ENCODE data around the gene MLXIP.
"Not testable (repeated sequence)": the region's sequence is repeated elsewhere in the genome, so short reads cannot be mapped to it uniquely, and the experiment has no call there.

The MLXIP gene, protein sequence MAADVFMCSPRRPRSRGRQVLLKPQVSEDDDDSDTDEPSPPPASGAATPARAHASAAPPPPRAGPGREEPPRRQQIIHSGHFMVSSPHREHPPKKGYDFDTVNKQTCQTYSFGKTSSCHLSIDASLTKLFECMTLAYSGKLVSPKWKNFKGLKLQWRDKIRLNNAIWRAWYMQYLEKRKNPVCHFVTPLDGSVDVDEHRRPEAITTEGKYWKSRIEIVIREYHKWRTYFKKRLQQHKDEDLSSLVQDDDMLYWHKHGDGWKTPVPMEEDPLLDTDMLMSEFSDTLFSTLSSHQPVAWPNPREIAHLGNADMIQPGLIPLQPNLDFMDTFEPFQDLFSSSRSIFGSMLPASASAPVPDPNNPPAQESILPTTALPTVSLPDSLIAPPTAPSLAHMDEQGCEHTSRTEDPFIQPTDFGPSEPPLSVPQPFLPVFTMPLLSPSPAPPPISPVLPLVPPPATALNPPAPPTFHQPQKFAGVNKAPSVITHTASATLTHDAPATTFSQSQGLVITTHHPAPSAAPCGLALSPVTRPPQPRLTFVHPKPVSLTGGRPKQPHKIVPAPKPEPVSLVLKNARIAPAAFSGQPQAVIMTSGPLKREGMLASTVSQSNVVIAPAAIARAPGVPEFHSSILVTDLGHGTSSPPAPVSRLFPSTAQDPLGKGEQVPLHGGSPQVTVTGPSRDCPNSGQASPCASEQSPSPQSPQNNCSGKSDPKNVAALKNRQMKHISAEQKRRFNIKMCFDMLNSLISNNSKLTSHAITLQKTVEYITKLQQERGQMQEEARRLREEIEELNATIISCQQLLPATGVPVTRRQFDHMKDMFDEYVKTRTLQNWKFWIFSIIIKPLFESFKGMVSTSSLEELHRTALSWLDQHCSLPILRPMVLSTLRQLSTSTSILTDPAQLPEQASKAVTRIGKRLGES

DNA sequence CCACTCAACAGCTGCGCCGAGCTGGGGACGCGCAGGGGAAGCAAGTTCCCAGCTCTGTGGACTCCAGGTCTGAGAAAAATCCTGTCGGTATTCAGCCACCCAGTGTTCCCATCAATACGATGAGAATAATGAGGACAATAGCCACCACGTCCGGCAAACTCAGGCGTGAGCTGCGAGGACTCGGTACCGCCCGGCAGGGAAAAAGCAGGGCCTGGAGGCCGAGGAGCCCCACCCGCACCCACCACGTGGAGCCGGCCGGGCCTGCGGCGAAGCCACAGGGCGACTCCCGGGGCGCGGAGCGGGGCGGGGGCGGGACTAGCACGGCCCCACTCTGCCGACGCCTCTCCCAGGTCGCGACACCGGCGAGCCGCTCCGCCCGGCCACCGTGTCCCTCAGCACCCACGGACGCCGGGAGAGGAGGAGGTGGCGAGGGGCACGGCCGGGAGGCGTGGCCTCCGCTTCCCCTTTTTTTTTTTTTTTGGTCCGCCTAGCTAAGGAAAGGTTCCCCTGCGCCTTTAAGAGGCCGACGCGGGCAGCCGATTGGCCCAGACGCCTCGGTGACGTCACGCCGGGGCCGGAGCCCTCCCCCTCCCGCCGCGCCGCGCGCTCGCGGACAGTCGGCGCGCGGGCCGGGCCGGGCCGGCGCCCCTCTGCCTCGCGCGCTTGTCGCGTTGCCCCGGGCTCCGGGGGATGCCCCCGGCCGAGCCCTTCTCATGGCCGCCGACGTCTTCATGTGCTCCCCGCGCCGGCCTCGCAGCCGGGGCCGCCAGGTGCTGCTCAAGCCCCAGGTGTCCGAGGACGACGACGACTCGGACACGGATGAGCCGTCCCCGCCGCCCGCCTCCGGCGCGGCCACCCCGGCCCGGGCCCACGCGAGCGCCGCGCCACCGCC lies at the start of gene MLXIP:
Gene MLXIP, plus strand, starts transcription at position 616 of the 892 bp plus-strand sequence. Its CDS starts 98 bp downstream, at position 714.
- DNase-seq: peak; percentile 96

DNA sequence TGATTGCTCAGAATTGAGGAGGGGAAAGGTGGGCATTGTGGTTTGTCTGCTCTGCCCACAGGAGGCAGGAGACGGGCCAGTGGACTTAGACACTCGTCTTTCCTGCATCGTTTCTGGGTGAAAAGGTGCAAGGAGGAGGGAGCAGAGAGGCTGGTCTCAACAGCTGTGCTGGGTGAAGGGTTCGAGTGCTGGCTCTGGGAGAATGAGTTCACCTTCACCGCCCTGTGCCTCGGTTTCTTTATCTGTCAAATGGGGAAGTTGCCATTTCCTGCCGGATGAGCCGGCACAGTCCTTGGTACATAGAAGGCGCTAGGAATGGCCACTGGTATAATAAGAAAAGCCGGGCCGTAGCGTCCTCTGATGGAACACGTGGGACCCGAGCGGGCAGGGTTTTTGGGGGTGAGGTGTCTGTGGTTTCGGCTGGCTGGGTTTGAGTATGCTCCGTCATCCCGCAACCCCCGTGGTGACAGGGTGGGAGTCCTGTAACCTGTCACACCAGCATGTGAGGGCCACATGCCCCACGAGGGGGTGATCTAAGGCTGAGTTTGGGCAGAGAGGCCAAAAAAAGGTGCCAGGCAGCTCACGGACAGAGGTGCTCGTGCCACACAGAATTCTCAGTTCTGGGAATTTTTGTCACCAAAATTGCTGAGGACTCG lies 49.5 kb upstream of the MLXIP start:
- DNase-seq: no peak

DNA sequence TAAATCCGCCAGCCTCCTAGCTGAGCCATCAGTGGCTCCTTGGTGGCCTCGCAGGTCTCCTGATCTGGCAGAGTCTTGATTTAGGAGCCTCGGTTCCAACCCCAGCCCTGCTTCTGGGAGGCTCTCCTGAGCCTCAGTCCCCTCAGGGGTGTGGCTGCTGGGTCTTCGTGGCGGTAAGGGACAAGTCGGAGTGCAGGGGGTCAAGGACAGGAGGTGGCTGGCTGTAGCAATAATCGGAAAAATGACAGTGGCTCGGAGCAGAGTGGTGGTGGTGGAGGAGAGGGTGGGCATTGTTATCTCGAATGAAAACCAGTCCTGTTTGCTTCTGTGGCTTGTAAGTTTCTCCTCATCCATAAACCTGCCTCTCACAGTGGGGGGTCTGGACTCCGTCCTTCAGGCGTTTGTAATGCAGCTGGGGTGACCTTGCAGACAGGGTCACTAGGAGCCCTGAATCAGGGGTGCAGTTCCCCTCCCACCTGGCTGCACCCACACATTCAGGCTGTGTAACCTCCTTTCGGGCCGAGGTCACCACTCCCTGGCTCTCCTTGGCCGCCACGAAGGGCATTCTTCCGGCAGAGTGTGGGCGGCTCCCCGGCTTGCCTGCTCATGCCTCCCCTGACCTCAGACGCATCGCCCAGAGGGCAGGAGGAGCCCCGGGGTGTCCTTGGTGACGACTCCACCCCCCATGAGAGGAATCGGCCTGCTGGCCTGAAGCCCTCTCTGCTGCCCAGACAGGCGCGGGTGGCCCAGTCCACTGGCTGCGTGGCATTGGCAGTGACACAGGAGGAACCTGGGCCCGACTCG lies 48.7 kb upstream of the MLXIP start:
- DNase-seq: no peak

DNA sequence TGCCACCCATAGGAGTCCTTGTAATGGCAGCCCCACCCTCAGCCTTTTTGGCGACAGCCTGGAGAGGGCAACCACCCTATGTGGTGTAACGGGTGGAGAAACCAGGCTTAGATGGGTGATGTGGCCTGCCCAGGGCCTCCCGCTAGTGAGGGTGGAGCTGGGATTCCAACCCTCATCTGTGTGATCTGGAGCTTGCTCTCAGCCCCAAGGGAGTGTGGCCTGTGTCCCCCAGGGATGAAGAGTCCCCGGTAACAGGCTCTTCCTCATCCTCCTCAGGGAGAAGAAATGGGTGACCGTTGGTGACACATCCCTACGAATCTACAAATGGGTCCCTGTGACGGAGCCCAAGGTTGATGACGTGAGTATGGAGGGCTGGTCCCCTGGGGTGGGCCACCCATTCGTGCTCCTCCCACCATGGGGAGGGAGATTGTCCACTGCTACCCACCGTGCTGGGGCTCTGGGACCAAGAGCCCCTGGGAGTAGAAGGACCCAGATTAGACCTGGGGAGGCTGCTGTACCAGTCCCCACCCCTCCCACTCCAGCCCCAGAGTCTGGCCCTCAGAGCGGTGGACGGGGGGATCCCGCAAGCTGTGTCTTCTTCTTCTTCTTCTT lies 48.0 kb upstream of the MLXIP start:
- no peak for DNase-seq

DNA sequence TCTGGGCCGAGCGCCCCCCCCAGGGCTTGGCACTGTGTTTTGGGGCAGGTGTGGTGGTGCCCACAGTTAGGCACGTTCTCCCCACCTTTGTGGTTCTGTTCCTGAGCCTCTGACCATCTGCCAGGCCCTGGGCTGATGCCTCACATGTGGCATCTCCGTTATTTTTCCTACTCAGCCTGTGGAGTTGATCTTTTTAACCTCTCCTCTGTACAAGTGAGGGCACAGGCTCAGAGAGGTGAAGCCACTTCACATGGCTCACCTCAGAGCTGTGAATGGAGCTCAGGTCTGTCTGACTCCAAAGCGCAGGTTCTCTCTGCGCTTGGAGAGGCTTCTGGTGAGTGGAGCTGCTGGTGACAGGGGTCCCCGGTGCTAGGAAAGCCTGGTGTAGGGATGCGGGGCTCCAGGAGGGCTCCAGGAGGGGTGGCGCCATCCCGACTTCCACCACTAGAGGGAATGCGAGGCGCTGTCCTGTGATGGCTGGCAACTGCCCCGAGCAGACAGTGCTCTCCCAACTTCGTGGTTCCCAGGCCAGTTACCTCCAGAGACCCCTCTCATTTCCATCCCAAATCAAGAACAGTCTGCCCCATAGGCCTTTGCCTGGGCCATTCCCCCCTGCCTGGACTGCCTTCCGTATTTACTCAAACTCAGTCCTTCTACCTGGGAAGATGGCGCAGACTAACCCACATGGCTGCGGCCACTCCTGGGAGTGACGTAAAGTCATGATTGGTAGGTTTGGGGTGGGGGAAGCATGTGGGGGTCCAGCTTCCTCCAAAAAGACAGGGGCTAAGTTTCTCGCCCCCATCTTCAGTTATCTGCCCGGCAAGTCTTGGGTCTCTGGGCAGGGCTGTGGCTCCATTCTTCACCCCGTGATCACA lies 47.0 kb upstream of the MLXIP start:
- peak; percentile 82 for DNase-seq

DNA sequence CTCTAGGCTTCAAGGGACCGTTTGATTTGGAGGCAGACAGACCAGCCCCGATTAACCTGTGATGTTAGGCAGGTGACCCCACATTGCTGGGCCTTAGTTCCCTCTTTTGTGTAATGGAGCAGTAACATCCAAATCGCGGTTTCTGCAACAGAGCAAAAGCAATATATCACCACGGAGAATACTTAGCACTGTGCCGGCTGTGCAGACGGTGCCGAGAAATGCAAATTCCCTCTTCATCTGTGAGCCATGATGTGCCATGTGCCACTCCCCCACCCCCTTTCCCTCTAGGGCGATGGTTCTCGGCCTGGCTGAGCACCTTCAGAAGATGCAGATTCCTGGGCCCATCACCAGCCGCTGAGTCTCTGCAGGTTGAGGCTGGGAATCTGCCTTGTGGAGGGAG lies 46.0 kb upstream of the MLXIP start:
- DNase-seq: no peak

DNA sequence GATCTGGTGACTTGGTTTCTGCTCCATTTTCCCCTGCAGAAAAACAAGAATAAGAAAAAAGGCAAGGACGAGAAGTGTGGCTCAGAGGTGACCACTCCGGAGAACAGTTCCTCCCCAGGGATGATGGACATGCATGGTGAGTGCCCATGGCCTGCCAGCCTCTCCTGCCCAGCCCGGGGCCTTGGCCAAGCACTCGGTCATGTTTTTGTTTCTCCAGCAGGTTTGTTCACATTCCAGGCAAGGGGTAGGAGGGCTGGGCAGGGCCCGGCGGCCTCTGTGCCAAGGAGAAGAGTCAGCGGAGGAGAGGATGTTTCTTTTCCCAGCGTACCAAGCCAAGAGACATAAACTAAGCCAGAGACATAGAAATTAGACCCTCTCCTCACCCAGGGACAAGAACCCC lies 43.3 kb upstream of the MLXIP start:
- DNase-seq: no peak

DNA sequence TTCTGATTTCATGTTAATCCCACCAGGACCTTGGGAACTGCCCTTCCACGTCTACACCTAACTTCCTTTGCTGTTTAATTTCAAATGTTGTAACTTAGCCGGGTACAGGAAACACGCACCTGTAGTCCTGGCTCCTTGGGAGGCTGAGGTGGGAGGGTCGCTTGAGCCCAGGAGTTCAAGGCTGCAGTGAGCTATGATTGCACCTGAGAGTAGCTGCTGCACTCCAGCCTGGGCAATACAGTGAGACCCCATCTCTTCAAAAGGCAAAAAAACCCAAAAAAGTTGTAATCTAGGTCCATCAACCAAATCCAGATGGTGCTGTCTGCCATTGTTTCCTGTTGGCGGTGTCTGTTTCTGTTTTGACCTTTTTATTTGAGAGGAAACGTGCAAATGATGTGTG lies 42.4 kb upstream of the MLXIP start:
- DNase-seq: no peak

DNA sequence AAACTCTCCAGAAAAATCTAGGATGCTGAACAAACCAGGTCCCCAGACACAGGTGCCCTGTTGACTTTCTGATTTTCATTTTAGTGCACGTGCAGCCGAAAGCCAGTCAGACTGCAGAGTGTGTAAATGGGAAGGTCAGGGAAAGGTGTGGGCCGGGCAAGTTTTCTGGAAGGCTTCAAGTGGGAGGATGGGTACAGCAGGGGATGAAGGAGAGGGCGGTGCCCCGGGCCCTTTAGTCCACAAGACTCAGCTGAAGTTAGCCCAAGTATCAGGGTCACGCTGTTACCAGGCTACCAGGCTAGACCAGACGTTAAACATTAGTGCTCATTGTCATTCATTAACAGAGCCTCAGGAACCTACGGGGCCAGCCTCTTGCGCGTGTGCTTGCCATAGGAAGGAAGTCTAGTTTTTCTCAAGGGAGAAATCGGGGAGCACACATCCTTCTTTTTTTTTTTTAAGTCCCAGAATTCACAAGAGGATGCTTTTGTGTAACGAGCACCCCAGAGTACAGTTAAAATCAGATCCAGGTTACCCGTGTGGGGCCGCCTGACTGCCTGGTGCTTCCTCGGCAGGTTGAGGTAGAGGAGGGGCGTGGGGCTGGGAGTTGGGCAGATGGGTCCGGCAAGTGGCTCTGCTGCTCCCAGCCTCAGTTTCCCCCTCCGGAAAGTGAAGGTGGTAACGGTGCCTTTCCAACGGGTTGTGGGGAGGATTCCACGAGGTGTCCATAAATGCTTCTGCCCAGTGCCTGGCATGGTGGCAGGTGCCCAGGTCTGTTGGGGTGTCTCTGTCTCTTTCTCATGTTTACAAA lies 37.8 kb upstream of the MLXIP start:
- no peak for DNase-seq

DNA sequence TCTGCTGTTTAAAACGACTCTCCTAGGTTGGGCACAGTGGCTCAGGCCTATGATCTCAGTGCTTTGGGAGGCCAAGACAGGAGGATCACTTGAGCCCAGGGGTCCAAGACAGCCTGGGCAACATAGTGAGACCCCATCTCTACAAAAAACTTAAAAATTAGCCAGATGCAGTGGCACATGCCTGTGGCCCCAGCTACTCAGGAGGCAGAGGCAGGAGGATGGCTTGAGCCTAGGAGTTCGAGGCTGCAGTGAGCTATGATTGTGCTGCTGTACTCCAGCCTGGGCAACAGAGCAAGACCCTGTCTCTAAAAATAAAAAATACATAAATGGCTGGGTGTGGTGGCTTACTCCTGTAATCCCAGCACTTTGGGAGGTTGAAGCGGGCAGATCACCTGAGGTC lies 37.1 kb upstream of the MLXIP start:
- DNase-seq: not testable (repeated sequence)

DNA sequence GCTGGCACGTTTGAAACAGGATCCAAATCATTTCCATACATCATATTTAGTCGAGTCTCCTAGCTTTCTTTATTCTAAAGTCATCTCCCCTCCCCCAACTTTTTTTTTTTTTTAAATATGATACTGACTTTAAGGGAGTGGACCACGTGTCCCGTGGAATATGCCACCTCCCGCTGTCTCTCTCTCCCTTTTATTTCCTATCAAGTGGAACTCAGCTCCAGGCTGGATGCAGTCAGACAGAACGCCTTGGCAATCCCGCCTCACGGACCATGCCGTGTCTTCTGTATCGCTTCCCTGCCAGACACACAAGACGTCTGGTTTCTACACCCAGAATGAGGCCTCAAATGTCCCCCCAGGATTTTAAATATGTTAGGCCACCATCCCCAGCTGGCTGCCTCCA lies 35.6 kb upstream of the MLXIP start:
- no peak for DNase-seq

DNA sequence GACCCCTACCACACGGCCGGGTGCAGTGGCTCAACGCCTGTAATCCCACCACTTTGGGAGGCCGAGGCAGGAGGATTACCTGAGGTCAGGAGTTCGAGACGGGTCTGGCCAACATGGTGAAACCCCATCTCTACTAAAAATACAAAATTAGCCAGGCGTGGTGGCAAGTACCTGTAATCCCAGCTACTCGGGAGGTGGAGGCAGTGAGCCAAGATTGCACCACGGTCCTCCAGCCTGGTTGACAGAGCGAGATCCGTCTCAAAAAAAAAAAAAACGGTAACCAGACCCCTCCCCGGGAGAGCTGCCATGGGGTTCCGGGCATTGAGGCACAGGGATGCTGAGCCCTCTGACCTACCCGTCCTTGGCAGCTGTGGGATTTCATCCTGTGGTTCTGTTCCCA lies 35.1 kb upstream of the MLXIP start:
- DNase-seq: no peak

DNA sequence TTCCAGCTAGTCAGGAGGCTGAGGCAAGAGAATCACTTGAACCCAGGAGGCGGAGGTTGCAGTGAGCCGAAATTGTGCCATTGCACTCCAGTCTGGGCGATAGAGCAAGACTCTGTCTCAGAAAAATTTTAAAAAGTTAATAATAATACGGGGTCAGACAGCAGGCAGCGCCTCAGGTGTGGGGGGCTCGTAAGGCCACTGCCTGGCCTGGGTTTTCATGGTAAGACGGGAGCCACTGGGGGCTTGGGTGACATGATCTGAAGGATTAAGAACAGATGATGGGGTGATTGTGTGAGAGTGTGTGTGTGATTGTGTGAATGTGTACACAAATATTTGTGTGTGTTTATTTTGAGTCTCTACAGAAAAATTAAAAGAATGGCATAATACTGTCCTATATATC lies 33.3 kb upstream of the MLXIP start:
- DNase-seq: no peak

DNA sequence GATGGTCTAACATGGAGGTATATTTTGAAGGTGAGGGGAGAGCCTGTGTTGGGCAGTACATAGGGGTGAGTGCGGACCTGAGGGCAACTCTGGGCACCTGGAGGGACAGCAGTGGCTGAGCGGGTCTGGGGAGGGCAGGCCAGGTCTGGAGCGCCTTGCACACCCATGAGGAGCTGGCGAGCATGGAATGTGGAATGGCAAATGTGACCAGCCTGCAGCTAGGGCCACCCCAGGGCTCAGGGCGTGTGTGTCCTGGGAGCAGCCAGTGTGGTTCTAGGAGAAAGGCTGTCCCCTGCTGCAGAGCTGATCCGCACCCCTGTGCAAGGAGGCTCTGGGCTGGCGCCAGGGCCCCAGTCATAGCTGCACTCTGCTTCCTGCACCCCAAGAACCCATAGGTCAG lies 32.4 kb upstream of the MLXIP start:
- no peak for DNase-seq

DNA sequence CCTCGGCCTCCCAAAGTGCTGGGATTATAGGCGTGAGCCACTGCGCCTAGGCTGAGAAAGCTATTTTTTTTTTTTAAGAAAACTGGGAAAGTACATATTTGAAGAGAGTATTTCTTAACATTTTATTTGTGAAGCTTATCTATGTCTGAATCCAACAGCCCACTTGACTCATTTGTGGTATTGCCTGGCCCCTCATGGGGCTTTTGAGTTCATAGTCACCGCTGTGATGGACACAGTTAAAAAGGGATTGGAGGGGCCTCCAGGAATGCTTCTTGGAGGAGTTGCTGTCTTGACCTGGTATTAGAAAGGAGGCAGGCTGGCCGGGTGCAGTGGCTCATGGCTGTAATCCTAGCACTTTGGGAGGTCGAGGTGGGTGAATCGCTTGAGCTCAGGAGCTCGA lies 30.4 kb upstream of the MLXIP start:
- no peak for DNase-seq

DNA sequence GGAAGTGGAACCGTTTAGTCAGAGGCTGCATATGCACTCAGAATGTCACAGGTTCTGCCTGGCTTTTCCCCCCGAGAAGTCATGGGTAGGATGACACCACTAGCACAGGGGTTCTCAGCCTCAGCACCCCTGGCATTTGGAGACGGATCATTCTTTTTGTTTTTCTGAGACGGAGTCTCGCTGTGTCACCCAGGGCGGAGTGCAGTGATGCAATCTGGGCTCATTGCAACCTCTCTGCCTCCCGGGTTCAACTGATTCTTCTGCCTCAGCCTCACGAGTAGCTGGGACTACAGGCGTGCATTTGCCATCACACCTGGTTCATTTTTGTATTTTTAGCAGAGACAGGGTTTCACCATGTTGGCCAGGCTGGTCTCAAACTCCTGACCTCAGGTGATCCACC lies 28.7 kb upstream of the MLXIP start:
- no peak for DNase-seq

DNA sequence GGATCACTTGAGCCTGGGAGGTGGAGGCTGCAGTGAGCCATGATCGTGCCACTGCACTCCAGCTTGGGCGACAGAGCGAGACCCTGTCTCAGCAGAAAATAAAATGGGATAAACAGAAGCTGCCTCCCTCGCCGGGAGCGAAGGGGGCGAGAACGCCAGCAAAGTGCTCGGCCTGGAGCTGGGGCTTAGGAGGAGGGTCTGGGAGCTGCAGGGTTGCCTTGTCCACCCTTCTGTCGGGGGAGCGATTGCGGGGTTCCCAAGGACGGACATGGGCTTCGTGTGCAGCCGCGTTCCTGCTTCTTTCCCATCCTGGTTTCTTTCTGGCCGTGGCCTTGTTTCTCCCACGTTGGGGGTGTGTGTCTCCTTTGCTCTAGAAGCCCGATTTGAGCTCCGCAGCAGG lies 27.9 kb upstream of the MLXIP start:
- no peak for DNase-seq

DNA sequence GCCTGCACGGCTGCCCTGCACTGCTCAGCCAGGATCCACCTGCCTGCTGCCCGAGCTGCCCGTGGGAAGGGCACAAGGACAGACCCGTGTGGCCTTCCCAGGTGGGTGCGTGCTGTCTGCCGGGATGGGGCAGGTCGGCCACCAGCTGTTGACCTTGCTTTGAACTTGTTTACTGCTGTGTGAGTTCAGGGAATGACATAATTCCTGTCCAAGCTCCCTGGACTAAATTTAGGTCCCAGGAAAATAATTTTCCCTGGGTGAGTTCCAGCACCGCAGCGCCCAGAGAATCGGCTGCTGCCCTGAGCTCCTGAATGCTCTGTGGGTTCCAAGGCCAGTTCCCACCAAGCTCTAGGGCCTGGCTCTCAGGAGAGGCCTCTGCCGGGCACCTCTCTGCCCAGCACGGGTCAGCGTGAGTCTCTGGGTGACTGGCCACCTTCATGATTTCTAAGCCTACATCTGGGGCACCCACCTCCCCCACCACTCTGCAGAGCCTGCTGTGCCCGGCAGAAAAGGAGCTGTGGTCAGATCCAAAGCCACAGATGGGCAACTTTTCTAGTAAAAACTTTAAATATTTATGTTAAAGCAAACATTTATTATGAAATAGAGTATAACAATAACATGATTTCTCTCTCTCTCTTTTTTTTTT lies 27.2 kb upstream of the MLXIP start:
- DNase-seq: no peak

DNA sequence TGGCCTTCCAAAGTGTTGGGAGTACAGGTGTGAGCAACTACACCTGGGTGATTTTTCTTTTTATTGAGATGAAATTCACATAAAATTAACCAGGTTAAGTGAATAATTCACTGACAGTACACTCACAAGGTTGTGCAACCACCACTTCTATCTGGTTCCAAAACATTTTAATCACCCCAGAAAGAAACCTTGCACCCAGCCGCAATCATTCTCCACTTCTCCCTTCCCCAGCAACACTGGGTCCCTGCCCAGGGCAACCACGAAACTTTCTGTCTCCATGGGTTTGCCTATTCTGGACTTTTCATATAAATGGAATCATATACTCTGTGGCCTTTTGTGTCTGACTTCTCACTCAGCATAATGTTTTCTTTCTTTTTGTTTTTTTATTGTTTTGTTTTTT lies 26.3 kb upstream of the MLXIP start:
- no peak for DNase-seq
